GM10847 (cell line): ENCODE results near the gene WDR53.

Experiments
- POLR2A ChIP-seq: IDR thresholded peaks from 2 replicates; pipeline ENCODE4 v1.6.1; 2011; ENCODE audit not compliant: insufficient read length; ENCODE audit errors: extremely low read depth

WDR53 gene

DNA sequence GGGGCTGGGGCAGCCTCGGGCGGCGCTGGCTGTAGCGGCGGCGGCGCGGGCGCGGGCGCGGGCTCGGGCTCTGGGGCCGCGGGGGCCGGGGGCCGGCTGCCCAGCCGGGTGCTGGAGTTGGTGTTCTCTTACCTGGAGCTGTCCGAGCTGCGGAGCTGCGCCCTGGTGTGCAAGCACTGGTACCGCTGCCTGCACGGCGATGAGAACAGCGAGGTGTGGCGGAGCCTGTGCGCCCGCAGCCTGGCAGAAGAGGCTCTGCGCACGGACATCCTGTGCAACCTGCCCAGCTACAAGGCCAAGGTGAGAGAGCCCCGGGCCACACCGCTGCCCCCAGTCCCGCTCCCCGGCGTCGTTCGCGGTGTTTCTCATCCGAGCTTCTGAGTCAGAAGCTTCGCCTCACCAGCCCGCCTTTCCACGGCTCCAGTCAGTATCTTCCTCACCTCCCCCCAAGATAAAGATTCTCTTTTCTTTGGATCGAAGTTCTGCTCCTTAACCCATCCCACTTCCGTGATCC lies 706 bp upstream of the WDR53 start:
- TF ChIP-seq POLR2A = no peak

DNA sequence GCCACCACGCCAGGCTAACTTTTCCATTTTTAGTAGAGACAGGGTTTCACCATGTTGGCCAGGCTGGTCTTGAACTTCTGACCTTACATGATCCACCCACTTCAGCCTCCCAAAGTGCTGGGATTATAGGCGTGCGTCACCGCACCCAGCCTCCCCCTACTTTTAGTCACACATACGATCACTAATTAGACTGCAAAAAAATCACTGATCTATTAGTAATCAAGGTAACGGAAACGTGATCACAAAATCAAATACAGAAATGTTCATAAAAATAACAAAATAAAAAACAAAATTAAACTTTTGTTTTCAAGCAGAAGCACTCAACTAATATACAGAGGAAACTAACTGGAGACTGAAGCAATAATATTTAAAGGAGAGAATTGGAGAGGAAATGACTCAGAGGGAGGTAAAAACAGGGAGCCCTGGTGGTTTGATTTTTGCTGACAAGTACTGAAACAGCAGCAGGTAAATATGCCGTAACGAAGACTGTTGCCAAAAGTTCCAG lies 4.6 kb downstream of the WDR53 start:
- TF ChIP-seq POLR2A = no peak

GRCh38 chr3:196559826-196560225 lies 8.5 kb downstream of the WDR53 start:
- TF ChIP-seq POLR2A = no peak

GRCh38 chr3:196558476-196558875 lies 9.9 kb downstream of the WDR53 start:
- no peak for TF ChIP-seq POLR2A

GRCh38 chr3:196557236-196557635 lies 11.1 kb downstream of the WDR53 start:
- no peak for TF ChIP-seq POLR2A

DNA sequence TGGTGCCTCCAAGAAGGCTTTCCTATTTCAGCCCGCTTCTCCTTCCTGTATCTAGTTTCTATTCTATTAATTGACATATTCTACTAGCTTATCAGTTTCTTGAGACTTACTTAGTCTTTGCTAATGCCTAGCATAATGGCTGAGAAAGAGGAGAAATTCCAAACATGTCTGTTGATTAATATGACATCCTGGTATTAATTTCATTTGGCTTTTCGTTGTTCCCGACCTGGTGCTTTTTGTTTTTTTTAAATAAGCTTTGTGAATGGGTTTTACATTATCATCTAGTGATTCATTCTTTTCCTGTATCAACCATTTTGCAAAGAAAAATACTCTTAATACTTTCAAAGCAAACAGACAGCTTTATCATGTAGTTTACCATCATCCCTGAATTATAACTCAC lies 13.1 kb downstream of the WDR53 start:
- no peak for TF ChIP-seq POLR2A

DNA sequence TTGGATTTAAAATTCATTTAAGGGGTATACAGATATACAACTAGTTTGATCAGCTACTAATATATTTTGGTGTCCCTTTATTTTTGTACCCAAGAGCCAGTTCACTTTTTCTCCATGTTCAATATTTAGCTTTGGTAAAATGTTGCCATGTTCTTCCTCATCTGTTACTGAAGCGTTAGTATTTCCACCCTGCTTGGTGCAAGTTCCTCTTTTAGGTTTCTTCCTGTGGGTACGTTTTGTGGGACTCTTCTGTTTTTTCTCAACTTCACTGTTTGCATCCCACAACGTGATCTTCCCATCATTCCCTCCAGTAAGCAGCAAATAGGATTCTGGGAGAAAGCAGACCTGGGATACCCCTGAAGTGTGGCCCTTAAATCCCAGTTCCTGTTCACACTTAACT lies 14.1 kb downstream of the WDR53 start:
- no peak for TF ChIP-seq POLR2A

DNA sequence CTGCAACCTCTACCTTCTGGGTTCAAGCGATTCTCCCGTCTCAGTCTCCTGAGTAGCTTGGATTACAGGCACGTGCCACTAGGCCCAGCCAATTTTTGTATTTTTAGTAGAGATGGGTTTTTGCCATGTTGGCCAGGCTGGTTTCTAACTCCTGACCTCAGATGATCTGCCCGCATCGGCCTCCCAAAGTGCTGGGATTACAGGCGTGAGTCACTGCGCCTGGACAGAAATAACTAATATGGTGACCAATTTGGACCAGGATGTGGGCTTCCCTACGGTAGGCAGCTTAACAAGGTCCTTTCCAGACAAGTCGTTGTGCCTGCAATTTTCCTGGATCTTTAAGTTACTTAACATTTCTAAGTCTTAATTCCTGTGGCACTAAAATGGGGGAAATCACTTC lies 14.8 kb downstream of the WDR53 start:
- no peak for TF ChIP-seq POLR2A

DNA sequence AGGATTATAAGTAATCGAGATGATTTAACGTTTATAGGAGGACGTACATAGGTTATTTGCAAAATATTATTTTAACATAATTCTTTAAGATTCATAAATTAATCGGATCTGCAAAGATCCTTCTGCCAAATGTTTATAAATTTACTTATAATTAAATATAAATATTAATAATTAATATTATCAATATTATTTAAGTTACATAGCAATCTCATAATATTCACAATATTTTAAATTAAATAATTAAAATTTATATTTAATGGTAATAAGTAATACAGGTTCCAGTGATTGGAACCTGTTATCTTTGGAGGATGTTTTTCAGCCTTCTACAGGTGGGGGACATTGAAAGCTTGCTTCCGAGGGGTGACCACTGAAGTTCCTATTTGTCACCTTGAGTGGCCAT lies 16.1 kb downstream of the WDR53 start:
- TF ChIP-seq POLR2A = no peak

GRCh38 chr3:196547067-196547466 lies 21.3 kb downstream of the WDR53 start:
- no peak for TF ChIP-seq POLR2A

DNA sequence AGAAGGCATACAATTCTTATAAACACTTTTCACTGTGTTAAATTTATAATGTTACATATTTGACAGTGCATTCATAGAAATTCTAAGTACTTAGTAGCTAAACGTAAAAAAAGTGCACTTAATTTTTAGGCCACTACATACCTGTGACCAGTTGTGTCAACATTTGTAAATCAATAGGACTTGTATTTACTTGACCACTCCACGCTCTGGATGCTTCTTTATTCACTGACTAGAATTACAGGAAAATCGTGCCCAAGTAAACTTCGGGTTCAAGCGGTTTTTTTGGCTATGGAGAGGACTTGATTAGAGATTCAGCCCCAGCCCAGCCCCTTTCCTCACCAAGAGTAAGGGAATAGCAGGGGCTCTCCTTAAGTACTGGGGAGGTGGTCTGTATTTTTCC lies 21.8 kb downstream of the WDR53 start:
- no peak for TF ChIP-seq POLR2A

- TF ChIP-seq POLR2A = no peak
Observed at GRCh38 chr3:196544491-196544992, 23.8 kb downstream of the WDR53 start.

- no peak for TF ChIP-seq POLR2A
Observed at GRCh38 chr3:196541684-196542445, 26.5 kb downstream of the WDR53 start.

GRCh38 chr3:196537319-196537984 lies 30.9 kb downstream of the WDR53 start:
- TF ChIP-seq POLR2A = no peak

DNA sequence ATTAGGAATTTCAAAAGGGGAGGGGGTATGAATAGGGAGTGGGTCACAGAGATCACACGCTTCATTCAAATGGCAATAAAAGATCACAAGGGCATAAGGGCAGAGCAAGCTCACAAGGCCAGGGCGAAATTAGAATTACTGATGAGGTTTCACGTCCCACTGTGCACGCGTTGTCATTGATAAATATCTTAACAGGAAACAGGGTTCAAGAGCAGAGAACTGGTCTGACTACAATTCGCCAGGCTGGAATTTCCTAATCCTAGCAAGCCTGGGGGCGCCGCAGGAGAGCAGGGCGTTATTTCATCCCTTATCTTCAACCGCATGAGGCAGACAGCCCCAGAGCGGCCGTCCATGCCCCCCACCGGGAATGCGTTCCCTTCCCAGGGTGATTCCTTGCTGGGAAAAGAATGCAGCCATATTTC lies 35.1 kb downstream of the WDR53 start:
- no peak for TF ChIP-seq POLR2A

DNA sequence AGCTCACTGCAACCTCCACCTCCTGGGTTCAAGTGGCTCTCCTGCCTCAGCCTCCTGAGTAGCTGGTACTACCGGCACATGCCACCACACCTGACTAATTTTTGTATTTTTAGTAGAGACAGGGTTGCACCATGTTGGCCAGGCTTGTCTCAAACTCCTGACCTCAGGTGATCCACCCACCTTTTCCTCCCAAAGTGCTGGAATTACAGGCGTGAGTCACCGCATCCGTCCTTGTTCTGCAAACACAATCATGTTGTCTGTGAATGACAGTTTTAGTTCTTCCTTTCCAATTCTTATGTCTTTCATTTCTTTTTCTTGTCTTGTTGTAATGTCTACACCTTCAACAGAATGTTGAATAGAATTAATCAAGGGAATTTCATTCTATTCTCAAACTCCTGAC lies 36.9 kb downstream of the WDR53 start:
- no peak for TF ChIP-seq POLR2A
